IPS-18a (cell line): Measurements from ENCODE around the gene PLTP.

Experiments
- H3K27ac ChIP-seq: one replicate; pipeline ENCODE4 v1.5.1; 2013; ENCODE audit warnings: low read length
- H3K27me3 ChIP-seq: one replicate; pipeline ENCODE4 v1.6.1; 2013; ENCODE audit warnings: mild to moderate bottlenecking, low read length; ENCODE audit not compliant: control insufficient read depth, insufficient read depth
- H3K36me3 ChIP-seq: one replicate; pipeline ENCODE4 v1.6.1; 2013; ENCODE audit warnings: low read depth, low read length; ENCODE audit not compliant: control insufficient read depth
- H3K4me1 ChIP-seq: one replicate; pipeline ENCODE4 v1.6.1; 2013; ENCODE audit warnings: low read depth, low read length; ENCODE audit not compliant: control insufficient read depth
- H3K4me3 ChIP-seq: one replicate; pipeline ENCODE4 v1.5.1; 2013; ENCODE audit warnings: low read length
- H3K9ac ChIP-seq: one replicate; pipeline ENCODE4 v1.6.1; 2013; ENCODE audit warnings: mild to moderate bottlenecking, low read length, moderate library complexity
- H3K9me3 ChIP-seq: one replicate; pipeline ENCODE4 v1.6.1; 2013; ENCODE audit warnings: low read depth, low read length; ENCODE audit not compliant: control insufficient read depth

Gene PLTP

GRCh38 chr20:45949542-45950329, 37.8 kb upstream of the PLTP start:
- H3K4me1 ChIP-seq: no peaks in the 10 kb centered on the region
- no peak overlapping the region for H3K9ac ChIP-seq
- no peaks in the 10 kb centered on the region for H3K9me3 ChIP-seq
- H3K27me3 ChIP-seq: no peaks in the 10 kb centered on the region
- H3K36me3 ChIP-seq: peaks cover 36% of the 10 kb centered on the region
- H3K4me3 ChIP-seq: no peak overlapping the region
- H3K27ac ChIP-seq: no peak overlapping the region

GRCh38 chr20:45948742-45949541, 37.0 kb upstream of the PLTP start:
- Histone ChIP-seq H3K27ac (no peak overlapping the region), H3K9ac (no peak overlapping the region), H3K9me3 (no peaks in the 10 kb centered on the region), H3K4me3 (no peak overlapping the region), H3K4me1 (no peaks in the 10 kb centered on the region), H3K36me3 (peaks cover 44% of the 10 kb centered on the region), H3K27me3 (no peaks in the 10 kb centered on the region)

- Histone ChIP-seq H3K9me3 (no peaks in the 10 kb centered on the region), H3K4me1 (no peaks in the 10 kb centered on the region), H3K27ac (no peak overlapping the region), H3K4me3 (no peak overlapping the region), H3K27me3 (no peaks in the 10 kb centered on the region), H3K9ac (no peak overlapping the region), H3K36me3 (peaks cover 50% of the 10 kb centered on the region)
These were observed 36.3 kb upstream of the PLTP start for GRCh38 chr20:45948261-45948733.

GRCh38 chr20:45947110-45947866, 35.3 kb upstream of the PLTP start:
- Histone ChIP-seq H3K9me3 (no peaks in the 10 kb centered on the region), H3K4me3 (no peak overlapping the region), H3K27ac (no peak overlapping the region), H3K4me1 (no peaks in the 10 kb centered on the region), H3K36me3 (peaks cover 55% of the 10 kb centered on the region), H3K9ac (no peak overlapping the region), H3K27me3 (no peaks in the 10 kb centered on the region)

- peaks cover 47% of the 10 kb centered on the region for H3K36me3 ChIP-seq
These were observed 34.4 kb upstream of the PLTP start for GRCh38 chr20:45946149-45946970.

GRCh38 chr20:45945678-45946148, 33.8 kb upstream of the PLTP start:
- Histone ChIP-seq H3K9me3 (no peaks in the 10 kb centered on the region), H3K4me1 (no peaks in the 10 kb centered on the region), H3K4me3 (no peak overlapping the region), H3K9ac (no peak overlapping the region), H3K36me3 (peaks cover 52% of the 10 kb centered on the region), H3K27me3 (no peaks in the 10 kb centered on the region), H3K27ac (no peak overlapping the region)

More at GRCh38 chr20:45946149-45946970, 34.4 kb upstream of the PLTP start:
- Histone ChIP-seq H3K9me3 (no peaks in the 10 kb centered on the region), H3K4me3 (no peak overlapping the region), H3K27ac (no peak overlapping the region), H3K4me1 (no peaks in the 10 kb centered on the region), H3K27me3 (no peaks in the 10 kb centered on the region), H3K9ac (no peak overlapping the region)

- H3K36me3 ChIP-seq: peaks cover 58% of the 10 kb centered on the region
- no peaks in the 10 kb centered on the region for H3K9me3 ChIP-seq
- H3K4me1 ChIP-seq: no peaks in the 10 kb centered on the region
- H3K4me3 ChIP-seq: no peak overlapping the region
- H3K9ac ChIP-seq: no peak overlapping the region
- no peaks in the 10 kb centered on the region for H3K27me3 ChIP-seq
- no peak overlapping the region for H3K27ac ChIP-seq
These were observed 33.2 kb upstream of the PLTP start for GRCh38 chr20:45944965-45945677.

- peaks cover 65% of the 10 kb centered on the region for H3K36me3 ChIP-seq
- H3K9ac ChIP-seq: no peak overlapping the region
- no peaks in the 10 kb centered on the region for H3K4me1 ChIP-seq
- no peaks in the 10 kb centered on the region for H3K27me3 ChIP-seq
- no peak overlapping the region for H3K4me3 ChIP-seq
- H3K27ac ChIP-seq: no peak overlapping the region
- H3K9me3 ChIP-seq: no peaks in the 10 kb centered on the region
These were observed 32.4 kb upstream of the PLTP start for GRCh38 chr20:45944151-45944964.

- no peak overlapping the region for H3K27ac ChIP-seq
- H3K9ac ChIP-seq: no peak overlapping the region
- H3K27me3 ChIP-seq: no peaks in the 10 kb centered on the region
- H3K9me3 ChIP-seq: no peaks in the 10 kb centered on the region
- peaks cover 66% of the 10 kb centered on the region for H3K36me3 ChIP-seq
- H3K4me1 ChIP-seq: peaks cover 3% of the 10 kb centered on the region
- H3K4me3 ChIP-seq: no peak overlapping the region
These were observed 31.7 kb upstream of the PLTP start for GRCh38 chr20:45943613-45944012.

- H3K9ac ChIP-seq: no peak overlapping the region
- peaks cover 26% of the 10 kb centered on the region for H3K4me1 ChIP-seq
- peaks cover 54% of the 10 kb centered on the region for H3K36me3 ChIP-seq
- H3K9me3 ChIP-seq: no peaks in the 10 kb centered on the region
- no peak overlapping the region for H3K27ac ChIP-seq
- no peaks in the 10 kb centered on the region for H3K27me3 ChIP-seq
- no peak overlapping the region for H3K4me3 ChIP-seq
These were observed 28.5 kb upstream of the PLTP start for GRCh38 chr20:45940469-45940868.
